Calu3 (cell line): ENCODE results near the gene PSME3IP1. TPM values are rescaled to one million over a fixed set of nuclear protein-coding genes. Genes with fewer than 3 reads are reported as not detected.

Experiments
- BruUV-seq: library from RNA; stranded (reverse); fragments of 400-500 nt; replicated peaks from 2 replicates; lab custom pipeline; 2021; lab: Mats Ljungman, UMichigan
- CTCF ChIA-PET: fragments of 300-600 bp; sonication (Branson Sonifier 250); formaldehyde crosslinking; loops from one replicate; lab custom pipeline; 2022; ENCODE audit warnings: antibody characterized with exemption; lab: Charles Lee
- DNase-seq: peaks from one replicate; pipeline ENCODE4 v3.0.0; 2022
- H3K27ac Mint-ChIP-seq: one replicate; pipeline ENCODE4 v1.8.0; 2022; ENCODE audit warnings: mixed read lengths; ENCODE audit not compliant: unreplicated experiment
- H3K27me3 Mint-ChIP-seq: one replicate; pipeline ENCODE4 v1.8.0; 2022; ENCODE audit warnings: mixed read lengths; ENCODE audit not compliant: unreplicated experiment
- H3K36me3 Mint-ChIP-seq: one replicate; pipeline ENCODE4 v1.8.0; 2022; ENCODE audit warnings: mild to moderate bottlenecking, moderate library complexity, mixed read lengths; ENCODE audit not compliant: insufficient read depth, unreplicated experiment
- H3K4me1 Mint-ChIP-seq: one replicate; pipeline ENCODE4 v1.8.0; 2022; ENCODE audit warnings: mild to moderate bottlenecking, low read depth, mixed read lengths; ENCODE audit not compliant: unreplicated experiment
- H3K4me3 Mint-ChIP-seq: one replicate; pipeline ENCODE4 v1.8.0; 2022; ENCODE audit warnings: mild to moderate bottlenecking, low read depth, moderate library complexity, mixed read lengths; ENCODE audit not compliant: unreplicated experiment
- H3K9me3 Mint-ChIP-seq: one replicate; pipeline ENCODE4 v1.8.0; 2022; ENCODE audit warnings: low read depth, mixed read lengths; ENCODE audit not compliant: unreplicated experiment
- intact Hi-C: fragments of 100-400 bp; cut with micrococcal nuclease; formaldehyde crosslinking; loops from one replicate; pipeline ENCODE4 v1.10.0; 2022; ENCODE audit not compliant: unreplicated experiment
- total RNA-seq: library from RNA; stranded (reverse); gene quantifications from 2 replicates; pipeline ENCODE4 v1.2.3, GENCODE V29; 2022
- TF ChIP-seq, protein P1 (sequence below): fragments of 200-600 bp; IDR thresholded peaks from one replicate; pipeline ENCODE4 v1.8.0; 2022; ENCODE audit warnings: antibody characterized with exemption; ENCODE audit not compliant: unreplicated experiment

PSME3IP1 gene
- total RNA-seq, 1 experiment from 2014 or later = 171 TPM

DNA sequence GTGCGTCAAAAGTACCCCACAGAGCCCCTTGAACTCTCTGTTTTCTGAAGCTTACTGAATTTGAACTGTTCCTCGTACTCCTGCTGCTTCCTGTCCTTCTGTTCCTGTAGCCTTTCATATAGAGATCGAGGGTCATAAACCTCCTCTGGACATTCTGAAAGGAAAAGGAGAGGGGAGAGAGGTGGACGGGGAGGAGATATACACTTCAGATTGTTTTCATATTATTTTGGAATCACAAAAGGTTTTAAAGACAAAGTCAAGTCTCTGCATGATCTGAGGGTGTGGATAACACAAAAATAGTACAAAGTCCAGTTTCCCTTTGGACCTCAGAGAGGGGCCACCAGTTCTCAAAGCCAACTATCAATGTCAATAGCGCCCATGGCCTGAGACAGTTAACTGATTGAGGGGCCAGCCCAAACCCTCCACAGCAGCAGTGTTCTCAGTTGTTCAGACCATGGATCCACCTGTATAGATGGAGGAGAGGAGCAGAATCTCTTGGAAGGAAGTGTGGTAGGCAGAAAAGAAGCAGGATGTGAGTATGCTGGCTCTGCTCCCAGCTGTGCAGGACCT is 13.0 kb downstream of the PSME3IP1 start:
- no peak overlapping the region for H3K4me3 Mint-ChIP-seq
- CTCF ChIA-PET = no interaction called here
- TF ChIP-seq, protein P1, sequence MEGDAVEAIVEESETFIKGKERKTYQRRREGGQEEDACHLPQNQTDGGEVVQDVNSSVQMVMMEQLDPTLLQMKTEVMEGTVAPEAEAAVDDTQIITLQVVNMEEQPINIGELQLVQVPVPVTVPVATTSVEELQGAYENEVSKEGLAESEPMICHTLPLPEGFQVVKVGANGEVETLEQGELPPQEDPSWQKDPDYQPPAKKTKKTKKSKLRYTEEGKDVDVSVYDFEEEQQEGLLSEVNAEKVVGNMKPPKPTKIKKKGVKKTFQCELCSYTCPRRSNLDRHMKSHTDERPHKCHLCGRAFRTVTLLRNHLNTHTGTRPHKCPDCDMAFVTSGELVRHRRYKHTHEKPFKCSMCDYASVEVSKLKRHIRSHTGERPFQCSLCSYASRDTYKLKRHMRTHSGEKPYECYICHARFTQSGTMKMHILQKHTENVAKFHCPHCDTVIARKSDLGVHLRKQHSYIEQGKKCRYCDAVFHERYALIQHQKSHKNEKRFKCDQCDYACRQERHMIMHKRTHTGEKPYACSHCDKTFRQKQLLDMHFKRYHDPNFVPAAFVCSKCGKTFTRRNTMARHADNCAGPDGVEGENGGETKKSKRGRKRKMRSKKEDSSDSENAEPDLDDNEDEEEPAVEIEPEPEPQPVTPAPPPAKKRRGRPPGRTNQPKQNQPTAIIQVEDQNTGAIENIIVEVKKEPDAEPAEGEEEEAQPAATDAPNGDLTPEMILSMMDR = no peak
- intact Hi-C loops = no loop called here
- no TSS peak for BruUV-seq
- no peak overlapping the region for H3K27ac Mint-ChIP-seq
- H3K4me1 Mint-ChIP-seq = no peaks in the 10 kb centered on the region
- peaks cover 39% of the 10 kb centered on the region for H3K36me3 Mint-ChIP-seq
- DNase-seq = no peak
- H3K27me3 Mint-ChIP-seq = no peaks in the 10 kb centered on the region
- no peaks in the 10 kb centered on the region for H3K9me3 Mint-ChIP-seq

- H3K36me3 Mint-ChIP-seq = peaks cover 52% of the 10 kb centered on the region
- CTCF ChIA-PET = interaction anchor here (0.5 kb wide), 1 partner anchor 125 kb away, joined by 6 read pairs; no protein-coding TSS in a partner anchor
- no peaks in the 10 kb centered on the region for H3K27me3 Mint-ChIP-seq
- BruUV-seq = no TSS peak
- H3K4me1 Mint-ChIP-seq = peaks cover 12% of the 10 kb centered on the region
- H3K27ac Mint-ChIP-seq = no peak overlapping the region
- TF ChIP-seq, protein P1 = no peak
- DNase-seq = no peak
- no peak overlapping the region for H3K4me3 Mint-ChIP-seq
- H3K9me3 Mint-ChIP-seq = no peaks in the 10 kb centered on the region
- intact Hi-C loops = loop anchor here (5.0 kb wide), 1 partner anchor 302 kb away; the partner anchor contains the start of gene SLC12A3
Observed at GRCh38 chr16:57169327-57169726, 16.5 kb downstream of the PSME3IP1 start.

DNA sequence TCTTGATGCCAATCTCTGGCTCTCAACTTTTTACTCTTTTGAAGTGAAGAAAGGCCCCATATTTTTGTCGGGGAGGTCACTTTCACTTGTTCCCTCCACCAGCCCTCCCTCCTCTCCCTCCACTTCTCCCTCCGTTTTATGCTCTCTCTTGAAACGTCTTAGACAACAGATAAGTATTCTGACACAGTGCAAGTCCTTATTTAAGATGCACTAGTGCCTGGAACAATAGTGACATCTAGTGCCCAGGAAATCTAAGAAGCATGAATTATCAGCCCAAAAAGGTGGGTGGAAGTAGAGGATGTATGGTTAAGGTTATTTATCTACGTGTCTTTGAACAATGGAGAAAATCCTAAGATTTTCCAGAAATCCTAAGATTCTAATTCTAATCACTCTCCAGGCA is 17.9 kb downstream of the PSME3IP1 start:
- CTCF ChIA-PET = no interaction called here
- intact Hi-C loops = loop anchor here (1.0 to 5.0 kb wide), 2 partner anchors 84 to 301 kb away; partner anchors contain the start of gene SLC12A3
- no TSS peak for BruUV-seq
- H3K27me3 Mint-ChIP-seq = no peaks in the 10 kb centered on the region
- H3K9me3 Mint-ChIP-seq = no peaks in the 10 kb centered on the region
- no peak overlapping the region for H3K4me3 Mint-ChIP-seq
- H3K4me1 Mint-ChIP-seq = peaks cover 12% of the 10 kb centered on the region
- no peak overlapping the region for H3K27ac Mint-ChIP-seq
- peaks cover 50% of the 10 kb centered on the region for H3K36me3 Mint-ChIP-seq
- TF ChIP-seq, protein P1 = peak; percentile 22
- DNase-seq = no peak

DNA sequence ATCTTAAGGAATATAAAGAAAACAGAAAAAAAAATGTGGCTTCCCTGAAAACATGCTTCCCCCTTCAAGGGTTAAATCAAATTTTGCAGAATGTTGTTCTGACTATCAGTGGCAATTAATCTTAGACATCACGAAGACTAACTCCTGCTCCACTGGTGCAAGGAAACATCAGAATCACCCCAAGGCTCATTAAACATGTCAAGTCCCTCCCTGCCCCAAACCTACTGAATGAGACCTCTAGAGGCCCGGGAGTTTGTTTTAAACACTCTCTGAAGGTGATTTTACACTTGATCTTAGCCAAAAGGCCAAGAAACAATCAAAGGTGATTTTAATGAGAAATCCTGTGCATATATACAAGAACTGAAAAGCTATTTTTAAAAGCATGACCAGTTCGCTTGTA is 18.3 kb downstream of the PSME3IP1 start:
- Mint-ChIP-seq H3K9me3 (no peaks in the 10 kb centered on the region), H3K27ac (no peak overlapping the region), H3K27me3 (no peaks in the 10 kb centered on the region), H3K4me1 (peaks cover 12% of the 10 kb centered on the region), H3K4me3 (no peak overlapping the region), H3K36me3 (peaks cover 53% of the 10 kb centered on the region)
- intact Hi-C loops = loop anchor here (5.0 kb wide), 1 partner anchor 300 kb away; the partner anchor contains the start of gene SLC12A3
- DNase-seq = no peak
- BruUV-seq = no TSS peak
- TF ChIP-seq, protein P1 = no peak
- CTCF ChIA-PET = no interaction called here
